ENCODE results near the gene FAM50A.

Gene FAM50A

GRCh38 chrX:154463611-154464220 is 19.8 kb downstream of the FAM50A start:
- in situ Hi-C loops (cut with MboI; ENCODE audit: low sequenced_read_pairs), result no loop called here

GRCh38 chrX:154464806-154465365 is 20.9 kb downstream of the FAM50A start:
- in situ Hi-C loops (cut with MboI; ENCODE audit: low sequenced_read_pairs), result no loop called here

- in situ Hi-C loops (cut with MboI; ENCODE audit: low sequenced_read_pairs), result no loop called here
These were observed 21.7 kb downstream of the FAM50A start for GRCh38 chrX:154465601-154466000.

GRCh38 chrX:154466036-154466435 is 22.1 kb downstream of the FAM50A start:
- in situ Hi-C loops (cut with MboI; ENCODE audit: low sequenced_read_pairs), result no loop called here

- in situ Hi-C loops (cut with MboI; ENCODE audit: low sequenced_read_pairs), result no loop called here
These were observed 23.0 kb downstream of the FAM50A start for GRCh38 chrX:154466907-154467306.

- in situ Hi-C loops (cut with MboI; ENCODE audit: low sequenced_read_pairs), result no loop called here
These were observed 23.6 kb downstream of the FAM50A start for GRCh38 chrX:154467556-154467955.

GRCh38 chrX:154468217-154468616 is 24.3 kb downstream of the FAM50A start:
- in situ Hi-C loops (cut with MboI; ENCODE audit: low sequenced_read_pairs), result no loop called here

- in situ Hi-C loops (cut with MboI; ENCODE audit: low sequenced_read_pairs), result no loop called here
These were observed 25.2 kb downstream of the FAM50A start for GRCh38 chrX:154469114-154469513.

GRCh38 chrX:154469880-154470279 is 25.9 kb downstream of the FAM50A start:
- in situ Hi-C loops (cut with MboI; ENCODE audit: low sequenced_read_pairs), result no loop called here

GRCh38 chrX:154470434-154470833 is 26.5 kb downstream of the FAM50A start:
- in situ Hi-C loops (cut with MboI; ENCODE audit: low sequenced_read_pairs), result no loop called here

GRCh38 chrX:154470914-154471568 is 27.1 kb downstream of the FAM50A start:
- in situ Hi-C loops (cut with MboI; ENCODE audit: low sequenced_read_pairs), result no loop called here

- in situ Hi-C loops (cut with MboI; ENCODE audit: low sequenced_read_pairs), result no loop called here
These were observed 28.1 kb downstream of the FAM50A start for GRCh38 chrX:154471839-154472684.

- in situ Hi-C loops (cut with MboI; ENCODE audit: low sequenced_read_pairs), result no loop called here
These were observed 29.0 kb downstream of the FAM50A start for GRCh38 chrX:154472685-154473632.

GRCh38 chrX:154473683-154474082 is 29.7 kb downstream of the FAM50A start:
- in situ Hi-C loops (cut with MboI; ENCODE audit: low sequenced_read_pairs), result no loop called here

GRCh38 chrX:154476821-154477220 is 32.9 kb downstream of the FAM50A start:
- in situ Hi-C loops (cut with MboI; ENCODE audit: low sequenced_read_pairs), result no loop called here

GRCh38 chrX:154477891-154478477 is 34.0 kb downstream of the FAM50A start:
- in situ Hi-C loops (cut with MboI; ENCODE audit: low sequenced_read_pairs), result no loop called here

- in situ Hi-C loops (cut with MboI; ENCODE audit: low sequenced_read_pairs), result no loop called here
These were observed 35.0 kb downstream of the FAM50A start, which contains the start of gene LAGE3 for GRCh38 chrX:154478728-154479622. Gene LAGE3, minus strand, starts transcription at chrX:154479281. Its CDS starts 366 bp downstream, at chrX:154478915.

GRCh38 chrX:154481195-154481594 is 37.3 kb downstream of the FAM50A start:
- in situ Hi-C loops (cut with MboI; ENCODE audit: low sequenced_read_pairs), result no loop called here
